Spleen (tissue), 11 donors: ENCODE measurements around the gene TNN. TPM values are rescaled to one million over a fixed set of nuclear protein-coding genes. Genes with fewer than 3 reads are reported as not detected.
A peak's percentile ranks its signal among the peaks of the same experiment; 100 is the strongest.

ENCODE experiments used
- DNase-seq: peaks from one replicate; pipeline ENCODE4 v3.0.0-alpha.2; 2020
- H3K27ac ChIP-seq, 8 donors: fragments of 200-600 bp; sonication (generic) in 7 of 8; 1 replicate in 4 of 8; 2 replicates in 4 of 8; pipeline versions ENCODE4 v1.5.0 to v1.8.0; 2016 to 2021; ENCODE audit warnings: inconsistent platforms in 4 of 8, mild to moderate bottlenecking in 4 of 8, moderate library complexity in 1 of 8
- H3K27me3 ChIP-seq, 7 donors: fragments of 200-600 bp; sonication (generic) in 6 of 7; replicated peaks in 1 of 7; 1 replicate in 4 of 7; 2 replicates in 3 of 7; pipeline versions ENCODE4 v1.5.0 to v1.8.0; 2016 to 2021; ENCODE audit warnings: inconsistent platforms in 3 of 7, mild to moderate bottlenecking in 1 of 7
- H3K36me3 ChIP-seq, 6 donors: fragments of 200-600 bp; sonication (generic) in 5 of 6; 1 replicate in 4 of 6; 2 replicates in 2 of 6; pipeline versions ENCODE4 v1.5.0 to v1.8.0; 2016 to 2021; ENCODE audit warnings: inconsistent platforms in 2 of 6
- H3K4me1 ChIP-seq, 6 donors: fragments of 200-600 bp; sonication (generic) in 5 of 6; 1 replicate in 3 of 6; 2 replicates in 3 of 6; pipeline versions ENCODE4 v1.5.0 to v1.8.0; 2016 to 2021; ENCODE audit warnings: inconsistent platforms in 3 of 6
- H3K4me3 ChIP-seq, 8 donors: fragments of 200-600 bp; sonication (generic) in 7 of 8; 1 replicate in 4 of 8; 2 replicates in 4 of 8; pipeline versions ENCODE4 v1.5.0 to v1.8.0; 2016 to 2021; ENCODE audit warnings: inconsistent platforms in 4 of 8, mild to moderate bottlenecking in 4 of 8, moderate library complexity in 2 of 8
- H3K9me3 ChIP-seq, 8 donors: fragments of 200-600 bp; sonication (generic) in 7 of 8; 1 replicate in 4 of 8; 2 replicates in 4 of 8; pipeline versions ENCODE4 v1.5.0 to v1.8.0; 2016 to 2021; ENCODE audit warnings: inconsistent platforms in 4 of 8
- CTCF ChIP-seq, 11 experiments: fragments of 200-600 bp in 7 of 11; fragments of 450-650 bp in 4 of 11; sonication (generic) in 4 of 11; IDR thresholded peaks in 8 of 11; conservative IDR thresholded peaks in 3 of 11; 1 replicate in 7 of 11; 2 replicates in 4 of 11; pipeline versions ENCODE4 v1.4.0 to v1.8.0; 2016 to 2021; ENCODE audit warnings: antibody characterized with exemption in 11 of 11, inconsistent platforms in 4 of 11, mild to moderate bottlenecking in 1 of 11
- POLR2A ChIP-seq, 3 donors: fragments of 450-650 bp; IDR thresholded peaks; one replicate each; pipeline ENCODE4 v1.5.1; 2017; ENCODE audit warnings: antibody characterized with exemption in 3 of 3, mild to moderate bottlenecking in 1 of 3
- POLR2AphosphoS5 ChIP-seq, 3 donors: sonication (generic); formaldehyde crosslinking; IDR thresholded peaks; one replicate each; pipeline ENCODE4 v1.5.1; 2017; ENCODE audit warnings: antibody characterized with exemption in 3 of 3
- WGBS, 5 donors: extraction: QIAGEN DNeasy Blood & Tissue Kit in 3 of 5; methylation state at CpG; one replicate each; pipeline versions ENCODE4 v1.1.5 to v1.1.7; 2013 to 2018; 5-methylcytosine and 5-hydroxymethylcytosine counted together
- intact Hi-C: fragments of 100-400 bp; cut with DNase I; formaldehyde crosslinking; loops from one replicate; pipeline ENCODE4 v1.15.0; 2023; ENCODE audit warnings: low total_unique reads
- polyA plus RNA-seq, 3 donors: library from polyadenylated mRNA; stranded (reverse); fragments of 200-250 nt; gene quantifications; one replicate each; pipeline ENCODE4 v1.2.1, GENCODE V29; 2013
- total RNA-seq, 7 donors: library from RNA; depleted of rRNA in 3 of 7; stranded (reverse); fragments of >200 nt in 3 of 7; fragmentation: NEBNext Ultra II Directional in 4 of 7; extraction: Animal tissue kit (Norgen Biotek cat#: 25700) in 4 of 7; gene quantifications; one replicate each; pipeline versions ENCODE4 v1.1.0 to v1.2.1, GENCODE V29; 2016 to 2021
- donor health status: healthy with polysubstance abuse.
- donor health status: DM: no; HTN: no; CAD: no; lungs with moderate emphysema.
- donor health status: DM: no; HTN: no; CAD: no.
- donor health status: Bipolar disorder and iron deficiency.
- donor health status: healthy.
- donor health status: DM: no; HTN: no; CAD: no.
- donor health status: DM: yes; HTN: yes; CAD: no.

The TNN gene
- total and polyA plus RNA-seq, 10 donors, result 0.03 to 1.3 (median 0.37) TPM

DNA sequence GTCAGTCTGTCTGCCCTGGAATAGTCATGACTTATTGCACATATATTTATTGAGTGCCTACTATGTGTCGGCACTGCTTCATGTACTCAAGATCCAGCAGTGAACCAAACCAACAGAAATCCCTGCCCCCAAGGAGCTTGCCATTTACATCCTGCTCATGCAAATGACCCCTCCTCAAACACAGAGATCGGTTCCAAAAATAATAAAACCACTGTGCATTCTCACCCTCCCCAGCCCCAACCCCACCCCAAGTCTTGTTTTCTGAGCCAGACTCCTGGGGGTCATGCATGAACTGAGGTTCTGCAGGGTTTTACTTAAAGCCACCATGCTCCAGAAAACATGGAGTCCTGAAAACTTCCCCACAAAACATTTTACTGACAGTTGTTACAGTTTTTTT is 63.0 kb downstream of the TNN start:
- peak overlapping the region in 5 of 8 donors; percentile 4 to 60 (median 34) for H3K27ac ChIP-seq
- H3K9me3 ChIP-seq, result no peaks in the 10 kb centered on the region
- intact Hi-C loops, result no loop called here
- H3K4me1 ChIP-seq, result peaks cover 0 to 29% (median 10%) of the 10 kb centered on the region in 6 donors
- no peak for DNase-seq
- TF ChIP-seq CTCF (IDR thresholded peaks at IDR 0.05 in 8 of 11, conservative IDR thresholded peaks at IDR 0.05 in 3 of 11), result no peak
- TF ChIP-seq POLR2AphosphoS5 (IDR thresholded peaks at IDR 0.05), result no peak
- TF ChIP-seq POLR2A (IDR thresholded peaks at IDR 0.05), result no peak
- WGBS, 5 donors, result 64 to 85% (median 75%) methylated on average over 2 of the region's 2 CpGs
- H3K36me3 ChIP-seq, result no peaks in the 10 kb centered on the region
- no peak overlapping the region for H3K4me3 ChIP-seq
- H3K27me3 ChIP-seq, result peaks cover 0 to 1% (median 0%) of the 10 kb centered on the region in 7 donors

DNA sequence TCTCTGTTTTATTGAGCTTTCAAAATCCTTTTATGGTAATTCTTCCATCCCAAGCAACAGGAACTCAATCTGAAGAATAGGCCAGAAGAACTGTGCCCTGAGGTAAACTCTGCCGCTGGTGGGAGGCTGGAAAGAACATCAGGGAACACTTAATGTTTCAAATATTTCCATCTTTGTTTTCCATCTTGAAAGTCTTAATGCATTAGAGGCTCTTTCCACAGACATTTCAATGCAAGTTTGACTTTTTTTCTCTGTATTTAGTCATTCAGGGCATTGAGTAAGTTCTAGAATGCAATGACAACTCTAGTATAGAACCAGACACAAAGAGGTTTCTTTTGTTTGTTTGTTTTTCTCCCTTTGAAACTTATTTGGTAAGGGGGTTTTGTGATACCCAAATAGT is 63.5 kb downstream of the TNN start:
- peak overlapping the region in 5 of 8 donors; percentile 1 to 60 (median 18) for H3K27ac ChIP-seq

GRCh38 chr1:175132436-175132835 is 64.8 kb downstream of the TNN start:
- no peak for DNase-seq
- H3K27me3 ChIP-seq, result peaks cover 0 to 9% (median 0%) of the 10 kb centered on the region in 7 donors
- TF ChIP-seq POLR2A (IDR thresholded peaks at IDR 0.05) (no peak), CTCF (IDR thresholded peaks at IDR 0.05 in 8 of 11, conservative IDR thresholded peaks at IDR 0.05 in 3 of 11) (no peak), POLR2AphosphoS5 (IDR thresholded peaks at IDR 0.05) (no peak)
- WGBS, 5 donors, result 55 to 73% (median 61%) methylated on average over 1 of the region's 1 CpG
- H3K36me3 ChIP-seq, result no peaks in the 10 kb centered on the region
- intact Hi-C loops, result no loop called here
- H3K27ac ChIP-seq, result peak overlapping the region in 5 of 8 donors; percentile 13 to 60 (median 41)
- no peak overlapping the region for H3K4me3 ChIP-seq
- H3K9me3 ChIP-seq, result no peaks in the 10 kb centered on the region
- peaks cover 0 to 26% (median 9%) of the 10 kb centered on the region in 6 donors for H3K4me1 ChIP-seq

More for the DNA sequence above, 63.5 kb downstream of the TNN start:
- peaks cover 0 to 6% (median 0%) of the 10 kb centered on the region in 7 donors for H3K27me3 ChIP-seq
- WGBS, 5 donors, result 69 to 89% (median 82%) methylated on average over 1 of the region's 1 CpG
- DNase-seq, result no peak
- intact Hi-C loops, result no loop called here
- H3K9me3 ChIP-seq, result no peaks in the 10 kb centered on the region
- H3K36me3 ChIP-seq, result no peaks in the 10 kb centered on the region
- TF ChIP-seq POLR2A (IDR thresholded peaks at IDR 0.05) (no peak), POLR2AphosphoS5 (IDR thresholded peaks at IDR 0.05) (no peak), CTCF (IDR thresholded peaks at IDR 0.05 in 8 of 11, conservative IDR thresholded peaks at IDR 0.05 in 3 of 11) (no peak)
- peaks cover 0 to 29% (median 10%) of the 10 kb centered on the region in 6 donors for H3K4me1 ChIP-seq
- H3K4me3 ChIP-seq, result no peak overlapping the region

GRCh38 chr1:175133673-175134435 is 66.2 kb downstream of the TNN start:
- no peak overlapping the region for H3K4me3 ChIP-seq
- H3K4me1 ChIP-seq, result peaks cover 0 to 11% (median 3%) of the 10 kb centered on the region in 6 donors
- TF ChIP-seq POLR2A (IDR thresholded peaks at IDR 0.05) (no peak), CTCF (IDR thresholded peaks at IDR 0.05 in 8 of 11, conservative IDR thresholded peaks at IDR 0.05 in 3 of 11) (no peak), POLR2AphosphoS5 (IDR thresholded peaks at IDR 0.05) (no peak)
- no peak overlapping the region for H3K27ac ChIP-seq
- WGBS, 5 donors, result 63 to 93% (median 83%) methylated on average over 6 of the region's 6 CpGs
- no peaks in the 10 kb centered on the region for H3K36me3 ChIP-seq
- intact Hi-C loops, result no loop called here
- DNase-seq, result no peak
- H3K9me3 ChIP-seq, result no peaks in the 10 kb centered on the region
- peaks cover 0 to 9% (median 0%) of the 10 kb centered on the region in 7 donors for H3K27me3 ChIP-seq
